Measurements from ENCODE around the gene MVB12B. TPM values are rescaled to one million over a fixed set of nuclear protein-coding genes. Genes with fewer than 3 reads are reported as not detected.
A peak's percentile ranks its signal among the peaks of the same experiment; 100 is the strongest.

Gene MVB12B
- total RNA-seq, 1 donor from 2014 or later = 20.2 TPM

GRCh38 chr9:126490871-126491567 lies 164.4 kb downstream of the MVB12B start:
- no peak overlapping the region for H3K27ac Mint-ChIP-seq (ENCODE audit: unreplicated experiment)
- no peak overlapping the region for H3K4me3 Mint-ChIP-seq (ENCODE audit: unreplicated experiment)
- TF ChIP-seq CTCF (IDR thresholded peaks at IDR 0.05) = peak; percentile 90
- no peaks in the 10 kb centered on the region for H3K4me1 Mint-ChIP-seq (ENCODE audit: unreplicated experiment)
- DNase-seq (ENCODE audit: extremely low spot score, unreplicated experiment) = no peak
- no peaks in the 10 kb centered on the region for H3K9me3 Mint-ChIP-seq (ENCODE audit: unreplicated experiment)
- H3K27me3 Mint-ChIP-seq (ENCODE audit: unreplicated experiment) = no peaks in the 10 kb centered on the region
- H3K36me3 Mint-ChIP-seq (ENCODE audit: unreplicated experiment) = no peaks in the 10 kb centered on the region

GRCh38 chr9:126491568-126491879 lies 164.9 kb downstream of the MVB12B start:
- H3K36me3 Mint-ChIP-seq (ENCODE audit: unreplicated experiment) = no peaks in the 10 kb centered on the region
- H3K9me3 Mint-ChIP-seq (ENCODE audit: unreplicated experiment) = no peaks in the 10 kb centered on the region

GRCh38 chr9:126491949-126492348 lies 165.3 kb downstream of the MVB12B start:
- Mint-ChIP-seq H3K4me3 (ENCODE audit: unreplicated experiment) (no peak overlapping the region), H3K27me3 (ENCODE audit: unreplicated experiment) (no peaks in the 10 kb centered on the region), H3K36me3 (ENCODE audit: unreplicated experiment) (no peaks in the 10 kb centered on the region), H3K4me1 (ENCODE audit: unreplicated experiment) (no peaks in the 10 kb centered on the region), H3K9me3 (ENCODE audit: unreplicated experiment) (no peaks in the 10 kb centered on the region), H3K27ac (ENCODE audit: unreplicated experiment) (no peak overlapping the region)
- DNase-seq (ENCODE audit: extremely low spot score, unreplicated experiment) = no peak
- no peak for TF ChIP-seq CTCF (IDR thresholded peaks at IDR 0.05)

More at GRCh38 chr9:126491568-126491879, 164.9 kb downstream of the MVB12B start:
- H3K4me3 Mint-ChIP-seq (ENCODE audit: unreplicated experiment) = no peak overlapping the region
- no peak overlapping the region for H3K27ac Mint-ChIP-seq (ENCODE audit: unreplicated experiment)
- H3K27me3 Mint-ChIP-seq (ENCODE audit: unreplicated experiment) = no peaks in the 10 kb centered on the region
- TF ChIP-seq CTCF (IDR thresholded peaks at IDR 0.05) = no peak
- no peak for DNase-seq (ENCODE audit: extremely low spot score, unreplicated experiment)
- no peaks in the 10 kb centered on the region for H3K4me1 Mint-ChIP-seq (ENCODE audit: unreplicated experiment)

- TF ChIP-seq CTCF (IDR thresholded peaks at IDR 0.05) = no peak
- Mint-ChIP-seq H3K4me1 (ENCODE audit: unreplicated experiment) (peaks cover 3% of the 10 kb centered on the region), H3K27ac (ENCODE audit: unreplicated experiment) (no peak overlapping the region), H3K4me3 (ENCODE audit: unreplicated experiment) (no peak overlapping the region), H3K27me3 (ENCODE audit: unreplicated experiment) (no peaks in the 10 kb centered on the region), H3K36me3 (ENCODE audit: unreplicated experiment) (no peaks in the 10 kb centered on the region), H3K9me3 (ENCODE audit: unreplicated experiment) (no peaks in the 10 kb centered on the region)
- DNase-seq (ENCODE audit: extremely low spot score, unreplicated experiment) = no peak
Measured at GRCh38 chr9:126494264-126494663, 167.6 kb downstream of the MVB12B start.

GRCh38 chr9:126494746-126495145 lies 168.1 kb downstream of the MVB12B start:
- Mint-ChIP-seq H3K4me1 (ENCODE audit: unreplicated experiment) (peaks cover 6% of the 10 kb centered on the region), H3K27ac (ENCODE audit: unreplicated experiment) (no peak overlapping the region), H3K4me3 (ENCODE audit: unreplicated experiment) (no peak overlapping the region), H3K36me3 (ENCODE audit: unreplicated experiment) (no peaks in the 10 kb centered on the region), H3K9me3 (ENCODE audit: unreplicated experiment) (no peaks in the 10 kb centered on the region), H3K27me3 (ENCODE audit: unreplicated experiment) (no peaks in the 10 kb centered on the region)
- no peak for TF ChIP-seq CTCF (IDR thresholded peaks at IDR 0.05)
- DNase-seq (ENCODE audit: extremely low spot score, unreplicated experiment) = no peak

All from osteocyte (in vitro differentiated cells).